GM19324 (cell line): ENCODE data around the gene CD44.

ENCODE experiments used
- ATAC-seq: cut with Tn5 transposase; IDR thresholded peaks from one replicate; pipeline ENCODE4 v1.9.1; 2021; ENCODE audit warnings: mild to moderate bottlenecking, moderate library complexity; ENCODE audit not compliant: unreplicated experiment, low FRiP score

CD44 gene

DNA sequence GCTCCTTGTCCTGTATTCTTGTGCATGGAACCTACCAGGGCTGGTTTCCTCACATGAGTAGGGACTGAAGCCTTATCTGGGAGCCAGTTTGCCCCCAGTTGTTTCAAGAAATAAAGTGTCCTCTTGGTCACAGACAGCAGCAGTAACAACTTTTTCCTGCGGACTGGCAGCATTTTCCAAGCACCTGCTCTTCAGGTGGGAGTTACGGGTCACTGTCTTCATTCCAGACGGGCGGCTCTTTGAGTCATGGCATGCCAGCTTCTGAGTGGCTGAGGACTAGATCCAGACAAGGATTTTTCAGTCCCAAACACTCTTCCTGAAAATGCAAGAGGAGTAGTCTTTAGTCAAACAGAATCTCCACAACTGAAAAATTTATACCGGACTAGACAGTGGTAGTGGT, 2.7 kb upstream of the CD44 start:
- ATAC-seq: no peak

DNA sequence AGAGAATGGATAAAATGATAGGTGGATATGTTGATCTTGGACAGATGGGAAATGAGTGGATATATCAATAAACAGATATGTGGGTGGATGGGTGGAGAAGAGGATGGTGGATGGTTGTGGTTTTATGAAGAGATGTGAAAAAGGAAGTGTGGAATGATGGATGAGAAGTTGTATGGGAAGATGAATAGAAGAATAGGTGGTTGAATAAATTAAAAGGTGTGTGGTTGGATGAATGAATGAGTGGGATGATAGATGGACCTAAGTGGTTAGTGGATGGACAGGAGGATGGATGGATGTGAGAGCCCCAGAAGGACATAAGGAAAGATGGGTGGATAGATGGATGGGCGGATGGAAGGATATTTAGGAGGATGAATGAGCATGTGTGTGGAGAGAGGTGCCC, 913 bp upstream of the CD44 start:
- no peak for ATAC-seq

DNA sequence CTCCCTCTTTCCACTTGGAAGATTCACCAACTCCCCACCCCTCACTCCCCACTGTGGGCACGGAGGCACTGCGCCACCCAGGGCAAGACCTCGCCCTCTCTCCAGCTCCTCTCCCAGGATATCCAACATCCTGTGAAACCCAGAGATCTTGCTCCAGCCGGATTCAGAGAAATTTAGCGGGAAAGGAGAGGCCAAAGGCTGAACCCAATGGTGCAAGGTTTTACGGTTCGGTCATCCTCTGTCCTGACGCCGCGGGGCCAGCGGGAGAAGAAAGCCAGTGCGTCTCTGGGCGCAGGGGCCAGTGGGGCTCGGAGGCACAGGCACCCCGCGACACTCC, 397 bp upstream of the CD44 start:
- ATAC-seq: no peak

DNA sequence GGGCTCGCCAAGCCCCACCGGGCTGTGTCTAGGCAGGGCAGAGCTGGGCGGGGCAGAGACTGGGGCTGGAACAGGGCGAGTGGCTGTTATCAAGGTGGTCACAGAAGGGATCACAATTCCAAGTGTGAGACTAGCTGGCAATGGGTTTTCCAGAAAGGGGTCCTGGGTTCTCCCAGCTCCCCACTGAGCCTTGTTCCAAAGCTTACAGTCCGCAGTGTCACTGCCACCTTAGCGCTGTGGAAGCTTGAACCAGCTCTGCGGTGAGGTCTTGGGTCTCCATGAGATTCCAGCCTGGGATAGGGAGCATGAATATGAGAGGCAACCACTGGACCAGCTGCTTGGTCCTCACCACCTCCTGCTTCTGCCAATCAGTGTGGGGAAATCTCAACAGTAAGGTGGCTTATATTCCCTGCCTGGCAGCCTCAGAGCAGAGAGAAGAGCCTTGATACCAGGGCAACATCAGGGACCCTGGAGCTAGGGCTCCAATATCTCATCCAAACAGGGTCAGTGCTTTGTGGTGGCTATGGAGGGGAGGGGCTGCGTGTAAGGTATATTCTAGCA, 831 bp downstream of the CD44 start:
- no peak for ATAC-seq

DNA sequence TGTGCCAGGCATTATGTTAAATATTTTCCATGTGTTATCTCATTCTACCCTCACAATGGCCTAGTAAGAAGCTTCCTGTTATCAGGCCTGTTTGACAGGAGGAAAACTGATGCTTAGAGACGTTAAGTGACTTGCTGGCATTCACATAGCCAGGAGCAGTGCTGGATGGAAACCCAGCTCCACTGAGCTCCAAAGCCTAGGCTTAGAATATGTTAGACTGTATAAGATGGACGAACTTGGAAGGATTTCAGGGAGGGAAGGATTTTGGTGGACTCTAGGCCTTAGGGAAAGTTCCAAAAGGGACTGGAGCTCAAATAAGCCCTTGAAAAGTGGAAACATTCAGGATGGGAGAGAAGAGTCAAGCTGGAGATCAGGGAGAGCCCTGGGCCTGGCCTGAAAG, 2.1 kb downstream of the CD44 start:
- ATAC-seq: no peak

DNA sequence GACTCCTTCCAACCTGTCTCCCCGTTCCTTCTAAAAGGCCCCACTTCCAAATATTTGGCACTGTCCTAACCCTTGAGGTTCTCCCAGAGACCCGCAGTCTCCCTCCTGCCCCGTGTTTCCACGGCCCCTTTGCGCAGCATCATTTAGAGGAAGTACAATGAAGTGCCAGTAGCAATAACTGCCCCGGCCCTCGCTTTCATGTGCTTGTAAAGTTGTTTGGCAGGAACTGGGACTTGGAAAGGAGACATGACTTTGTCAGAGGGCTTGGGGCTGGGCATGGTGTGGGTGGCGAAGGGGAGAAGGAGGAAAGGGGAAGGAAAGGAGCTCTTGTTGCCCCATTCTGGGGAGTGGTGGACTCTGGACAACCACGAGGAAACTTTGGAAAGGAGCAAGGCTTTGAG, 2.6 kb downstream of the CD44 start:
- no peak for ATAC-seq

DNA sequence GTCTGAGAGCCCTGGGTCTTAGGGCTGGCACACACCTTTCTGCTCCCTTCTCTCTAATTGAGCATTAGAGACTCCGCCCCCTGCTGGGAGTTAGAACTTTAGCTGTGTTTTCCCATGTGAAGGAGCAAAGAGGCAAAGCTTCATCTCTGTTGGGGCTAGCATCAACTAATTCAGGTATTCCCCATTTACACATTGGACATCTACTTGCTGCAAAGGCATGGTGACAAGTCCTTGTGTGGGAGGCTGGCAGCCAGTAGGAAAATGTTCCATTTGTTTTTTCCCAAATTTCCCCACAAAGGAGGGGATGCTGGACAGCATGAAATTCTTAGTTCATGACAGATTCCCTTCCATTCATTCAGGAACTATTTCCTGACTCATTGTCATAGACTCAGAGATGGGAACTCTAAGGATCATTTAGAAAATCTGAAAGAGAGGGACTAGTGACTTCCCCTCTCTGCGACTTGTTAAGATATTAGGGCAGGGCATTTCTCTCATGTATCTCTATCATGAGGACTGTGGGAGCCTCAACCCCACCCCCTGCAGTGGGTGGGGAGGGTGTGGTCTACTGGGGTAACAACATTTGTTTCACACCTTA, 3.6 kb downstream of the CD44 start:
- no peak for ATAC-seq

DNA sequence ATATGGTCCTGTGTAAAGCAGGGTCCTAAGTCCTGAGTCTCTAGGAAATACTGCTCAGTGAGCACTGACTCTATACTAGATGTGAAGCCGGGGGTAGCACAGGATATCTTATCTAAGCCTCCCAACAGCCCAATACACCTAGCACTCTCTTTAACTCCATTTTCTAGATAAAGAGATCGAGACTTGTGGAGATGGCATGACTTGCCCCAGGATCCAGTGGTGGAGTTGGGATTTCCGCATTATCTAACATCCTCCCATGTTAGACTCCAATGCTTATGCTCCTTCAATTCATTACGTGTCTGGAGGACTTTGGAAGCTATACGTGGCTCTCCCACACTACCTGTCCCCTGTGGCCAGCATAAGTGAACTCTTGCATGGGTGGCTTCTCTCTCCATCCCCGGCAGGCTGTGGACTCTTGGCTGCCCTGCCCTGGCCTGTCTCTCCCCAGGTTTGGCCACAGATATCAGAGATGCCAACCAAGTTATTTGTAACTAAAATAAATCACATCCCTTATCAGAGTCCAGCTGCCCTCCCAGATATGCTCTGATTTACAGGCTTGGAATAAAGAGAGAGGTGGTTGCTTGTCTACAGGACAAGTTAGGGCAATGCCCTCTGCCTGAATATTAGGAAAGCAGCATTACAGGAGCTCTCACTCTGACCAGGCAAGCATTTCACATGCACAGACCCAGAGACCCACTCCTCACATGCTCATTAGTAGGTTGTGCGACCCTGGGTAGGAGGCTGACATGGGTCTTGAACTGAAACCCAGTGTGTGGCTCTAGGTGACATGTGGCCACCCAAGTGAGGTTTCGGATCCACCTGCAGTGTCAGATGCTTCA, 4.5 kb downstream of the CD44 start:
- ATAC-seq: no peak

DNA sequence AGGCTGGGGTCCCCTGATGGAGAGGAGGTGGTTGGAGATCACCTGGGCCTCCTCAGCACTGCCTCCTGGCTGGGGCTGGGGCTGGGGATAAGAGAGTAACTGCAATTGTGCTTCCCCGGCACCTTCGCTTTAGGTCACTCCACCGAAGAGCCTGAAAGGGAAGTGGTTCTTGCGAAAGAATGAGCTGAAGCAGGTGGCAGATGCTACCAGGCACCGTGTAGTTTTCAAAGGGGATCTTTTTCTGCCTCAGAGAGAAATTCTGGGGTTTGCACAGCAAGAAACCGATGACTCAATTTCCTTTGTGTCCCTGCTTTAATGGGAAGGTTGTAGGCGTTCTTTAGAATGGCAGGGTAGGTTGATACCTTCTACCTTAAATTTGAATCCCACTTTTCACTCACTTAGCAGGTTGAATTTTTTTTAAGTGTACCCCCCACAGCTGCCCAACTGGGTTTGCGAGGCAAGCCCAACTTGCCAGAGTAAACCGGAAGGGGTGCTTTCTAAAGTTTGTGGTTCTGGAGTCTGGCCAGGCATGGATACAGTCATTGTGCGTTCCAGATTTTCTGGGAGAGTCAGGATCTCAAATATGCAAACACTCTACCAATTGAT, 5.3 kb downstream of the CD44 start:
- peak; percentile 50 for ATAC-seq

DNA sequence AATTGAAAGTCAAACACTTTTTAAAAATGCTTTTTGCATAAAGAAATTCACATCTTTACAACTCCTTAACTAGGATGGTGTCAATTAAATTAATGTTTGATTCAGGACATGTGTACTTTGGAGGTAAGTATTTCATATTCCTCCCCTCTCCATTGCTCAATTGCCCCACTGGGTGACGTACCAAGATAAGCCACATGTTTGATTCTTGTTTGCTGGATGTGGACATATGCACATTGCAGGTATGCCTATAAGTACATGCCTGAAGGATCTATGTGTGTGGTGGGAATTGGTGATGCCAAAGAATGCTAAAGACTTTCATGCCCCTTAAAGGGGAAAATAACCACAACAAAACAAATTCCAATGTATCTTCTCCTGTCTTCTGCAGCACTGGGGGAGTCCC, 5.8 kb downstream of the CD44 start:
- ATAC-seq: no peak

DNA sequence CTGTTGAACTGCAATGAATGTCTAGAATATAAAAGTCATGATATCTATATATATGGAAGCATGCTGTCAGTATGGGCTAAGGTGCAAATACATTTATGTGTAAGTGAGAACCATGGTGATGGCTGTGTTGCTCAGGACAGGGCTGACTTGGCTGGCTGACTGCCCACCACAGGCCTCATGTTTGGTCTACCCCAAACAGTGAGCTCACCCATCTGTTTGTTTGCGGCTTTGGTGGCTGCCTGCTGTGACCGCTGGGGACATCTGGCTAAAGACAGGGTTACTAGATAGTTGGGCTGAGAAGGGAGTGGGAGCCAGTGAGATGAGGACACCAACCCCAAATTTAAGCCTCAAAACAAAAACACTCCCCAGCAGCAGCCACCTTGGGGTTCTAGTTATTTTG, 6.3 kb downstream of the CD44 start:
- ATAC-seq: peak; percentile 52

DNA sequence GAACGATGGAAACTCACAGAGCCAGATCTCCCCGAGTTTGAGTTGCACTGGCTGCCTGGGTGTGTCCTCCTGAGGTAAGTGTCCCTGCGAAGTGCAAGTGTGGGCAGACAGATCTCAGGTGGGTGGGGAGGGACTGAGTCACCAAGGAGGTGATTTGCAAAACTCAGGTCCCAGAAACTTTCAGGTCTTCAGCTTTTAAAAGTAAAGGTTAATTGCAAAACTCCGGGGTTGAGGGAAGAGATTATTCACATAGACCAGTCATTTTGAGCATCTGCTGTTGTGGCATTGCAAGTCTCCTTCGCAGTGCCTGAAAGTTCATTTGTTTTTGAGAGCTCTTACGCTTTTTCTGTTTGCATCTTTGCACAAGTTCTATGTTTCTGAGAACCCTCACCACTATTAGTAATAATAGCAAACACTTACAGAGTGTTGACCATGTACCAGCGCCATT, 7.1 kb downstream of the CD44 start:
- no peak for ATAC-seq

DNA sequence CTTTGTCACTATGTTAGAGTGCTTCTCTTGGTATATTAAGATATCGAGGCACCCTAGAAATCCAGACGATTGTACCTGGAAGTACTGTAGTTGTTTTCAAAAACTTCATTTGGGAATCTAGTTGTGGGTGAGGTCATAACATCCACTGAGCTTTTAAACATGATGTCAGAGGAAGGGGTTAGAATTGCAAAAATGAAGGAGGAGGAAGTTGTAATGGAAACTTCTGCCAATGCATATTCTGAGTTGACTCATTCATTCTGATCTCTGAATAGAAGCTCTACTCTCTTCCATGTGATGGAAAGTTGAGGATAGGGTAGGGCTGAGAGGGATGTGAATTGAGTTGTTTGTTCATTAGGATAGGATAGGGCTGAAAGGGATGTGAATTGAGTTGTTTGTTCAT, 7.7 kb downstream of the CD44 start:
- ATAC-seq: no peak

DNA sequence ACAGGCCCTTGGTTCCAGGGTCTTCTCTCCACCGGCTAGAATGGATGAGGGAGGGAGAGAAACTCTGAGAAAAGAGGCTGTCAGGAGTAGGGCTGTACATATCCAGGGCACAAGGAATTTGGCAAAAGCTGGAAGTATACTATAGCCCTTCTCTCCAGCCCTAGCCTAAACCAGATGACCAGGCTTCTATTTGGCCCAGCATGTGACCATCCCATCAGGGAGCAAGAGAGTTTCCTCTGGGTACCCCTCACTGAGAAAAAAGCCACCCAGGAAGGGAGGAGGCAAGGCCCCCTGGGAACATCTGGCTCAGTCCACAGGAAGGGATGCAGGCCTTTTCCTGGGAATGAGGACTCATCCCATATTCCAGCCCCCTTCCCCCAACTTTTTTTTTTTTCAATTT, 8.3 kb downstream of the CD44 start:
- ATAC-seq: no peak

DNA sequence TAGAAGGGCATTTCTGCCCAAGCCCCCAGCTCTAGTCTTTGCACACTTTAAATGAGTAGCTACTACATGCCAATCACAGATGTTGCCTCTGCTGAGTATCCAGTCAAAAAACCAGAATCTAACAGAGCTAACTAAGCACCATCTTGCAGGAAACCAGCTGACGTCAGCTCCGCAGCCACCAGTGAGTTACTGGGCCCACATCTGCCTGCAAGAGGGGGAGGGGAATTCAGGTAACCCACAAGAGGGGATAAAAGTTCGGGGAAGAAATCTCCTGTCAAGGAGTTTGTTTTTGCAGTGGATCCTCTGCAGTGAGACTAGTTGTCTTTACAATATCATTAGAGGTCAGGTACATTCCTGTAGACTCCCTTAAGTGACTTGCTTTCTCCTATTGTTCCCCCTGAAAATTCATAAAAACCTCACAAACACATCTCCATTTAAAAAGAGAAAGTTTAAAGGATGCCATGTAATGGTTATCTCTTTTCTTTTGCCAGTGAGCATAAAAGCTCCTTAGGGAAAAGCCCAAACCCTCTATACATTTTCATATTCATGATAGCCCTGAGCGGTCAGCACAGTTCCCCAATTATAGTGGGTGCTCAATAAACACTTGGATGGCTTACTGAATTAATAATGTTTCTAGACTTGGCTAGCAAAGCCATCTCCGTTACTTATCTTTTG, 9.3 kb downstream of the CD44 start:
- no peak for ATAC-seq

DNA sequence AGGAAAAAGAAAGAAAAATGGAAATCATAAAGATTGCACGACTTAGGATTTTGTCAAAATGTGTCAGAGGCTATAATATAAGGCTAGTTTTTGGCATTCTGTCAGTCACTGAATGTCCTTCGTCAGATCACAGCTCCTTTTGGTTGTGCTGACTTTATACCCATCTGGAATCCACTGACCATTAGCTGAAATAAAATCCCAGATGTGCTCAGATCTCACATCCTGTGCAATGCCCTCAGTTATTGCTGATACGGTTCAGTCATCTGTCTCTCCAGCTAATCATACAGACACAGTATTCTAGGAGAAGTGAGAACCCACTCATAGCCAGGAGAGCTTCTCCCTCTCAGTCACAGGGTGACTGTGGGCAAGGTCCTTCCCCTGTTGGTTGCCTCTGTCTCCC, 11.5 kb downstream of the CD44 start:
- no peak for ATAC-seq

DNA sequence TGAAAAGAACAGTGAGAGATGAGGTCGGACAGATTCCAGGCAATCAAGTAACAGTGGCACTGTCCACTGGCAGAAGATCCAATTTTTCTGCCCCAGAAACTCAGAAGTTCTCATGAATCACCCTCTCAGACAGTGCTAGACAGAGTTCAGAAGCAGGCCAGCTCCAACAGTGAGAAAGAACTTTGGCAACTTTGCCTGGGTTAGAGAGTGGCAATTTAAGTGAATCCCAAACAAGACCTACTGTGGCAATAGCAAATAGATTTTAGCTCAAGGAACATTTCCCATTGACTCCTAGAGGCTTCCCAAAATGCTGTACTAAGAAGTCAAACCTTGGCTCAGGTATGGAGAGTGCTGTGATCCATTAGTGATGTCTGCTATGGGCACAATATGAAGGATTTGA, 12.3 kb downstream of the CD44 start:
- no peak for ATAC-seq

DNA sequence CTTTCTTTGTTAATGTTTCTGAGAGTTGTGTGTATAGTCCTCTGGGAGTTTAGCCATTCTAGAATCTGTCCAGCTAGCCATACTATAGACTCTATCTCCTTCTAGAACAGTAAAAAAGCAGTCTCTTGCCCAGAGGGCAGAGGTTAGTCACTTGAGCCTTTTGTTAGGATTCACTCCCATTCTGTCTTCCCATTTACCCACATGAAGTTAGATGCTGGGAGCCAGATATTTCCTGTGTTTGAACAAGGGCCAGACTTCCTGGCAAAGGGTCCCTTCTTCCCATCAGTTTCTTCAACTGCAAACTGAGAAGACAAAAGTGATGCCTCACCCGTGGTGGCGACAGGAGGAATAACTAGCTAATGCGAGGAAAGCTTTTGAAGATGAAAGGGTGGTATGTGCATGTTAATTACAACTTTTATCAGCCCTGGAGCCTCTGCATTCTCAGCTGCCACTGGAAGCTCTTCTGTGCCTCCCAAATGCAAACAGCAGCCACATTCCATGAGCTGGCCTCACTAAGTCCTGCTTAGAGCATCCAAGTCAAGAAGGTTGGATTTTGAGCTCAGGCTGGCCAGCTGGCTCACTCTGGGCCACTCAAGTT, 12.8 kb downstream of the CD44 start:
- no peak for ATAC-seq

DNA sequence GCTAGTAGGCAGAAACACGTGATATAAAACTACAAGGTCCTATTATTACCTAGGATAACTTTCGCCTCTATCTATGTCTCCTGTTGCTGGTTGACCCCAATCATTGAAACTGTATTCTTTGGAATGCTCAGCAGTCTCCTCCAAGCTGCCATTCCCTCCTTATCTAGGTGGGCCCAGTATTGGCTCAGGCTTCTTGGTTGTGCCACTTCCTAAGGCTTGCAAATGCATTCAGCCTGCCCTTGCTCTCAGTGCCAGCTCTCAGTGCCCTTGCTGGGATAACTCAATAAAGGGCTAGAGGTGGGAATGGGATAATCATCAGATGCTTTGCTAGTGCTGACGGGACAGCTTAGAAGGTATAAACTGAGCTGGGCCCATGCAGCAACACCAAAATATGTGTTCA, 13.6 kb downstream of the CD44 start:
- ATAC-seq: no peak

DNA sequence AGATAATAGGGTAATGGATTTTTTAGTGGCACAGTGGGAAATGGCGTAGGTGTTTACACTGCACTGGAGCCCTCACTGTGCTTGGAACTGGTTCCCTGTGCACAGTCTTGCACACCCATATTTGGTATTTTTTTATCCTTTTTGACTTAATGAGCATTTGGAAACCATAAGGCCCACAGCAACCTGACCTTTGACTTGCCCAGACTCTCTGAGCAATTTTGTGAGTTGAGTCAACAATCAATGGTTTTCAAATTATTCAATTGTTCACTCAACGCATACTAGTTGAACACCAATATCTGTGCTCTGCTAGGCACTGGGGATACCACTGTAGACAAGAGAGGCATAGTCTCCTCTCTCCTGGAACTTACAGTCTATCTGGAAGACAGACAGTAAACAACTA, 14.3 kb downstream of the CD44 start:
- no peak for ATAC-seq

DNA sequence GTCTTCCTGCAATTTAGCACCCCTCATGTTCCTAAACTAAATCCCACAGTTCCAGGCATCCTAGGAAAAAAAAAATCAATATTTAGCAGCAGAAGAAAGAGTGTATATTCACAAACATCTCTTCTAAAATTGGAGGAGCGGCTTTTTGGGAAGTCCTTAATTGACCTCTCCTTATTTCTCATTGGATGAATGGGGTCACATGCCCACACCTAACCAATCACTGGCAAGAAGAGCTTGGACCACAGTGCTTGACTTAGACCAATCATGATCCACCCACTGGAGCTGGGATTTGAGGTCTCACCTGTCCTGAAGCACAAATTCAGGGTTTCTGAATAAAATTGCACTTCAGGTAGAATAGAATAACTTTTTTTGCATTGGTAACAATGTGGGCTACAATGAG, 16.0 kb downstream of the CD44 start:
- ATAC-seq: no peak
